HG02678 (cell line): ENCODE measurements around the gene NLRC5.
"Not testable (repeated sequence)": the region's sequence is repeated elsewhere in the genome, so short reads cannot be mapped to it uniquely, and the experiment has no call there.

Experiments used
- ATAC-seq: cut with Tn5 transposase; IDR thresholded peaks from one replicate; pipeline ENCODE4 v1.9.1; 2021; ENCODE audit warnings: mild to moderate bottlenecking, moderate library complexity; ENCODE audit not compliant: unreplicated experiment

Gene NLRC5

DNA sequence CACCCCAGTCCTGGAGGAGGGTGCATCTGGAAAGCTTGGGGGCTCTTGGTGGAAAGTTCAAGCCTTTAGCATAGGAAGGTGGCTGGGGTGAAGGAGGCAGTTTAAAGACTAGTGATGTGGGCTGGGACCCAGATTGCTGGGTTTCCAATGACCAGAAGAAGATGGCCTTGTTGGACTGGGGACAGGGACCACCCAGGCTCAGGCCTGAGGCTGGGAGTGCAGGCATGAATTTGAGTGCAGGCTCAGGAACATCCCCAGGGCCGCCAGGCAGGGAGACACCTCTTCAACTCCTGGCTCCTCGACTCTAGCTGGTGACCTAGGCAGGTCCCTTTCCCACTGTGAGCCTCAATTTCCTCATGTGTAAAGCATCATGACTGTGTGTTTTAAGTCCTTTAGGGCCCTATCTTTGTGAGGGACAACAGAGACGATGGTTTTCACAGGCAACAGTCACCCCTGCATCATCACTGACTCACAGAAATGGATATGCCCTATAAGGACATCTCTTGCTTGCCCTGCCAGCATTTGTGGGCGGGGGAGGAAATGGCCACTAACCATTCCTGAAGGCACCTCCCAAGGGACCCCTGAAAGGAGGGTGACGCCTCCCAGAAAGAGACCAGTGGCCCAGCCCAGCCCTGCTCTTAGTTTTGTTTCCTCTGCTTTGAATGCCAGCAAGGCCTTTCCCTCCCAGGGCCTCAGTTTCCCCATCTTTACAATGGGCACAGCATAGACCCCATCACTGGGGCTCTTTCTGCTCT is 11.1 kb downstream of the NLRC5 start:
- ATAC-seq = no peak

DNA sequence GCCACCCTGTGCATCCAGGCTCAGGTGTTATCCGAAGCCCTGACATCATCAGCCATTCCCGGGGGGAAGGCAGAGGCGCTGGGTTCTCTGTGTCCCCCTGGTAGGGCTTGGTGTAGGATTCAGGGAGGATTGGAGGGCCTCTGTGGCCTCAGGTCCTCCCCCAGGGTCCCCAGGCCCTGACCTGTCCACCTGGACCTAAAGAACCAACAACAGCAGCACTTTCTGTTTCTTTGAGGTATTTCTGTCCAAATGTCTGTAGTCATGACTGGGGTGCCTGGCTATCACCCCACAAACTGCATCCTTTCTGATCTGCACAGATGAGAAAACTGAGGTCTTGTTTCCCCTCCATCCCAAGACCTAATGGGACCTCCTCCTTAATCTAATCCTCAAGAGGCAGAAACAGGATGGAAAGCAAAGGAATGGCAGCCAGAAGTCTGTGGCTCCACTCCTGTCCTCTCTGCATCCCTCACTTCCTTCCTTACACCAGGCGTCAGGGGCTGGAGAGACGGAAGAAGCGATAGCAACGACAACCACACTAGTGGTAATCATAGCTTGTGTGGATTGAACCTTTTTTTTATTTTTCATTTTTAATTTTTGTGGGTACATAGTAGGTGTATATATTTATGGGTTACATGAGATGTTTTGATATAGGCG is 11.8 kb downstream of the NLRC5 start:
- no peak for ATAC-seq

DNA sequence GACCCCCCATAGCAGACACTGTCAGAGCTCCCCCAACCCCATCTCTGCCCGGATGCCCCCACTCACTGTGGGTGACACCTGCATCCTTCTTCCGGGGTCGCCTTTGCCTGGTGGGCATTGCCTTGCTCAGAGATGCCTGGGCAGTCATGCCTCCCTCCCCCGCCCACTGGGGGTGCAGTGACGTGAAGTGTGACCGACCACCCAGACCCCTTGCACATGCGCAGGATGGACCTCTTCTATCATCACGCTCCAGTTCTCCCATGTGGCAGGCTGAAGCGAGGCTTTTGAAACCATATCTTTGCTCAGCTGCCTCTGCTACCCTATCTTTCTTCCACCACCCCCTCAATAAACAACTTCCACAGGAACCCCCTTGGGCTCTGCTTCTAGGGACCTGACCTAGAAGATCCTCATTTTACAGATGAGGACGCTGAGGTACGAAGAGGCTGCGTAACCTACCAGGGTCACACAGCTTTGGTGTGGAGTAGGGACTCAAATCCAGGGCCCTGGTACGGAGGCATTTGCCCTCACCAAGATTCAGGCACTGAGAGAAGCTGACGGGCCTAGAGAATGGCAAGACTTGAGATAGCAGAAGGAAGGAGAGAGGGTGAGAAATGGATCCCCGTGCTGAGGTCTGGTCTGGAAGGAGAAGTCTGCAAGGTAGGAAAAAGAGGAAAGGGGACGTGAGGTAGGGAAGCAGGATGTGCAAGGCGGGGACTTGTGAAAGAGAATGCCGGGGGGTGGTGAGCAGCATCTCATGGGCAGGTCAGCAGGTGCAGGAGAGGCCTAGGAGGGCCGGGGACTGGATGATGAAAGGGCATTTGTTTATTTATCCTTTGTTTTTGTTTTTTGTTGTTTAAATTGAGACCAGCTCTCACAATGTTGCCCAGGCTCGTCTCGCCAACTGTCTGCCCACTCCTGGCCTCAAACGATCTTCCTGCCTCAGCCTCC is 14.4 kb downstream of the NLRC5 start:
- ATAC-seq = no peak

DNA sequence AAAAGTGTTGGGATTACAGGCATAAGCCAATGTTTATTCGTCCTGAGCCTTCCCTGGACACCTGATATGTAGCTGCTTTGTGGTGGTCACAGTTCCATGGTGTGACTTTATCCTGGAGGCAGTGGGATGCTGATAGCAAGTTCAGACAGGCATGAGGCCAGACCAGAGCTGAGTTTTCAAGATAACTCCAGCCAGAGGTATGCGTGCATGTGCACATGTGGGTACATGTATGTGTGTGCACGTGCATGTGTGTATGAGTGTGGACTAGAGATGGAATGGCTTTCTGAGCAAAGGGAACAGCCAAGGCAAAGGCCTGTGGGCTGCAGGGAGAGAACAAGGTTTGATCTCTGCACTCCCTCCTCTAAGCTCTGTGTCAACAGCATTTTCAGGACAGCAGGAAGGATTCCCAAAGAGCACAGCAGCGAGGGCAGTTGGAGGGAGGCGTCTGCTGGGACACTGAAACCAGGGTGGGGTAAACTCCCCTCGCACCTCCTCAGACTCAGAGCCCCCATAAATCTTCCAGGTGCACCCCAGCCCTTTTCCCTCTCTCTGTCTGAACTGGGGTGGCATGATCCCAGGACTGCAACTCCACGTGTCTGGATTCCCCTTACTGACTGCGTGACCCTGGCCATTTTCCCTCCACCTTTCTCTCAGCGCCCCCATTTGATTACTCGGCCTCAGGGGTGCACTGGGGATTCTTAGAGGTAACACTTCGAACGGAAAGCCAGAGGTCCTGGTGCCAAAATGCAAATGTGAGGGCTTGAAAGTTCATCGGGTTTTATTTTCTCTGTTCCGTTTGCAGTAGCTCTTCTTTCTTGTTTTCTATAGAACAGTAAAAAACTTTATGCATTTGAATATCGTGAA is 15.3 kb downstream of the NLRC5 start:
- ATAC-seq = no peak

DNA sequence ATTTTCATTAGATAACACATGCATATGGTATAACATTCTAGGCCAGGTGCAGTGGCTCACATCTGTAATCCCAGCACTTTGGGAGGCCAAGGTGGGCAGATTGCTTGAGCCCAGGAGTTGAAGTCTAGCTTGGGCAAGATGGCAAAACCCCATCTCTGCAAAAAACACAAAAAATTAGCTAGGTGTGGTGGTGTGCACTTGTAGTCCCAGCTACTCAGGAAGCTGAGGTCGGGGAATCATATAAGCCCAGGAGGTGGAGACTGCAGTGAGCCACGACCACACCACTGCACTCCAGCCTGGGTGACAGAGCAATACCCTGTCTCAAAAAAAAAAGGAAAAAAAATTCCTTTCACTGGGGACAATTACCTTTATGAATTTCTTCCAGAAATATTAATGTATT is 16.2 kb downstream of the NLRC5 start:
- not testable (repeated sequence) for ATAC-seq

DNA sequence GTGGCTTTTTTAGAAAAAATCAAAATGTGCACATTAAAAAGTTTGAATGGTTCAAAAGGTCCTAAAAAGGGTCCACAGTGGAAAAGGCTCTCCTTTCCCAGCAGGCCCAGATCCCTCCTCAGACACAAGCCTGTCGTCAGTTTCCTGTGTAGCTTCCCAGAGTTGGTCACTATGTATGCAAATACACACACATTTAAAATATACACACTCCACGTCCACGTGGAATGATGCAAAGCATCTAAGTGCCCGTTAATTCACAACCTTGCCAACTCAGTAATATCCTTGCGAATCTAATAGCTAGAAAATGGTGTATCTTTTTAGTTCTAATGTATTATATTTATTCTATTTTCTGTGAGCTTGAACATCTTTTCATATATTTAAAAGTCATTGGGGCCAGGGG is 17.7 kb downstream of the NLRC5 start:
- no peak for ATAC-seq

DNA sequence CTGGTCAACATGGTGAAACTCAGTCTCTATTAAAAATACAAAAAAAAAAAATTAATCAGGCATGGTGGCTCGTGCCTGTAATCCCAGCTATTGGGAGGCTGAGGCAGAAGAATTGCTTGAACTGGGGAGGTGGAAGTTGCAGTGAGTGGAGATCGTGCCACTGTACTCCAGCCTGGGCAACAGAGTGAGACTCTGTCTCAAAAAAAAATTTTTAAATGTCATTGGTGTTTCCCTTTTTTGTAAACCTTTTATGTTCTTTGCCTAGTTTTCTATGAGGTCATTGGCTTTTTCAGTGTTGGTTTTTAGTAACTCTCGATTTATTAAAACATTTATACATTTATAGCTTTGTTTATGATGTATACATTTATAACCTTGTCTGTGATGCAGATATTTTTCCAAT is 18.2 kb downstream of the NLRC5 start:
- no peak for ATAC-seq

DNA sequence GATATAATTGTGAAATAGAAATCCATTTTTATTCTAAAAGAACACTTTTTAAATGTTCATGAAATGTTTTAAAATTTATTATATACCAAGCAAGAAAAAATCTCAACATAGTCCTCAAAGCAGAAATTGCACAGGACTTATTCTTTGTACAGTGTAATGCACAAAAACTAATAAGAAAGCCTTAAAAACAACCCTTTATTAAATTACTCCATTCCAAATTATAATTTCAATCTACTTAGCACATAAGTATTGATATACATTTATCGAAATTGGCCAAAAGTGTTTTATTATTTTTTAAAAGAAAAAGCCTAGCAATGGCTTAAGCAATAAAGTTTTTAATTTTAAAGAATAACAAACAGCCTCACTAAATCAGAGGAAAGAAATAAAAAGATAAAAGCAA is 19.1 kb downstream of the NLRC5 start:
- no peak for ATAC-seq

DNA sequence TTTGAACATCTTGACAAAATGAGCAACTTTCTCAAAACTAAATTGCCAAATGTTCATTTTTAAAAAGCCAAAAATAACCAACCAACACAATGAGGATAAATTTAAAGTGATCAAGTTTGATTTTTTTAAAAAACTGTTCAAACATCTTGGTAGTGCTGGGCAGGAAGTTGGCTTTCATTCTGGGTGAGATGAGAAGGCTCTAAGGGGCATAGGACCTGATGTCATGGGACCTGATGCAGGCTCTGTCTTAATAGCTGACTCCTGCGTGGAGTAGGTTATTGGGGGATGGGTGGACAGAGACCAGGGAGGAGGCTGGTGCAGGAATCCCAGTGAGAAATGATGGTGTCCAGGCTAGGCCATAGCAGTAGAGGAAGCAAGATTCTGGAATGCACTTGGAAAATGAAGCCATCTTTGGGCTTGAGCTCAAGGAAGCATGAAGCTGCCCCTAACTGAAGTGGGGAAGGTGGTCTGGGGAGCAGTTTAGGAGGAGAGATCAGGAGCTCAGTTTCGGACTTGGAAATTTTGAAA is 20.4 kb downstream of the NLRC5 start:
- ATAC-seq = no peak

DNA sequence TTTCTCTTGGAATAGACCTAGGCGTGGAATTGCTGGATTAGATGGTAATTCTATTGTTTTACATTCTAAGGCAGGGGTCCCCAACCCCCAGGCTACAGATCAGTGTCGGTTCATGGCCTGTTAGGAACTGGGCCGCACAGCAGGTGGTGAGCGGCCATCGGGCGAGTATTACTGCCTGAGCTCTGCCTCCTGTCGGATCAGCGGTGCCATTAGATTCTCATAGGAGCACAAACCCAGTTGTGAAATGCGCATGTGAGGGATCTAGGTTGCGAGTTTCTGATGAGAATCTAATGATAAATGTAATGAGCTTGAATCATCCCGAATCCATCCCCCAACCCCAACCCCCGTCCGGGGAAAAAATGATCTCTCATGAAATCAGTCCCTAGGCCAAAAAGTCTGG is 23.0 kb downstream of the NLRC5 start:
- ATAC-seq = no peak

DNA sequence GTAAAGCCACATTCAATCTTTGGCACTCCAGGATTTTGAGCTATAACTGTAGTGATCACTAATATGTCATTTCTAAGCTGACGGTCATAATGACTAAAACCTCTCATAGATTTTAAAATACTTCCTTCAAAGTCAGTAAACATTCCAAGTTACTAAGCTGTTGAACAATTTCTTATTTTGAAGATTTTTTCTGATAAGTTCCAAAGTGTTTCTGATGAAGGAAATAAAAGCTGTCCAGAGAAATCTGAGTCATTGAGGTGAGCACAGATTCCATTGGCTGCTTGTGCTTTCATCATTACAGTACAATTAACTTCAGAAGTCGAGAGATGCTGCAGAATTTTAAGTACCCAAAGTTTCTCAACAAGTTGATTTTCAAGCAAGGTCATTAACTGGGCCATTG is 23.9 kb downstream of the NLRC5 start:
- ATAC-seq = no peak

DNA sequence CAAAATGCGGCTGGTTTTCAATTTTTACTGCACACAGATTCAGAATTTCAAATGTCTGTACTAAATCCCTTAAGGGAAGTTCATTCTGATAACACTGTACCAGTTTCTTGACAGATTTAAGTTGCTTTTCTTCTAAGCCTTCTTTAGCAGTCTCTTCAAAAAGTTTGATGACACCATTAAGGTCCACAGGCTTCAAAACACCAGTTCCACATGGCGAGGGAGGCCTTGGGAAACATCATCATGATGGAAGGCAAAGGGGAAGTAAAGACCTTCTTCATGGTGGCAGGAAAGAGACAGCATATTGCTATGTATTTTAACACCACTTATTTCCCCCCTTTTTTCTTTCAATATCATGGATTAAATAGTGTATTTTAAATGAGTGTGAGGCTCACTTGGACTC is 24.5 kb downstream of the NLRC5 start:
- no peak for ATAC-seq

DNA sequence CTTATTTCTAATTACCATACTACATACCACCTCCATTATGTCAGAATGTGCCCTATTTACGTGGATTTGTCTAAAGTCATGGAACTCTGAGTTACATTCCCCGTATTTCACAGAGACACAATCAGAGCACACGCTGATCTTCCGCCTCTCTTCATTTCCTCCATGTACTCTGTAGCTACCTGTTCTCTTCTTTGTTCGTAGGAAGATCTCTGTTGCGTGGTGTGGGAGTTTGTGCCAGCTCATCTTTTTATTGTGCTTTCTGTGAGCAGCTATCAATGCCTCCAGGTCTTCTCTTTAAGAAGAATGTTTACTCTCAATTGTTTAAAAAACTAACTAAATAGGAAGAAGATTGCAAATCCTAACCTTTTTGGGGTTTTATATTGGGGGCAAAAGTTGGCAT is 26.9 kb downstream of the NLRC5 start:
- ATAC-seq = no peak

DNA sequence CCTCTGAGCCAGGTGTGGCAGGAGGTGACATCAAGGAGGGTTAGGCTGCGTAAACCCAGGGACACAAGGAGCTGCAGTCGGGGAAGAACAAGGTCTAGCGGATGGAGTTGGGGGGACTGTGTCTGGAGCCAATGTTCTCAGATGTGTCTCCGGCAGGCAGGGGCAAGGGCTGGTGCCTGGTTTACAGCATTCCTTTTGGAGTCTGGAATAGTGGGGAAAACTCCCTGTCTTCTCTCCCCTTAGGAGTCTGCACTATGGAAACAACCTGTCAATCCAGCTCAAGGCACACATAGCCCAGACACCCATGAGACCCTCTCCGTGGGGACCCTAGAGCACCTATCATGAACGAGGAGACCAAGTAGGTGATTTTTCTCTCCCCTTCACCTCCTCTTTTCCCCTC is 27.5 kb downstream of the NLRC5 start:
- no peak for ATAC-seq

DNA sequence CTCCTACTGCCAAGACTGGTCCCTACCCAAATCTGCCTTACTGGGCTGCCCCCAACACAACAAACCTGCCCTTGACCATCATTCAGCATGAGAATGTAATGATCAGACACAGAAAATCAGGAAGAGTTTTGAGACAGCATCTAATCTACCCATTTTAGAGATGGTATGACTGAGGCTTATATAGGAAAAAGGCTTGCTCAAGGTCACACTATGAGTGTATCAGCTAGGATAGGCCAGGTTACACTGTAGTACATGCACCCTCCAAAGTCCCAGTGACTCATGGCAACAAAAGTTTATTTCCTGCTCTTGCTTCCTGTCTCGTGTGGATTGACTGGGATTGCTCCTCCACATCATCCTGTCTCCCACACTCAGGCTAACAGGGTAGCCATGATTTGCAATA is 27.9 kb downstream of the NLRC5 start:
- ATAC-seq = no peak

DNA sequence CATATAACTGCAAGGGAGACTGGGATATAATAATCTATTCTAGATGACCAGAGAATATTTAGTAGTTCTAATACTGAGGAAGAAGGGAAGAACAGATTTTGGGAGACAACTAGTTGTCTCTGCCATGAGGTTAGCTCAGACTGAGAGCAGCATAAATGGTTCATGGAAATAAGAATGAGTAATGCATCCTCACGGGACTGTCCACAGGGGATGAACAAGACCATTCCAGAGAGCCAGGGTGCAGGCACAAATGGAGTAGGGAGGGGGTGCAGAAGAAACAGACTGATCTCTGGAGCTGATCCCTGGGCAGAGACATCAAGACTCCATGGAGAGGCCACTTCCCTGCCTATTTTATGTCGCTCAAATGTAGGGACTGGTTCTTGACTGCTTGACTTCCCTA is 30.4 kb downstream of the NLRC5 start:
- ATAC-seq = no peak

DNA sequence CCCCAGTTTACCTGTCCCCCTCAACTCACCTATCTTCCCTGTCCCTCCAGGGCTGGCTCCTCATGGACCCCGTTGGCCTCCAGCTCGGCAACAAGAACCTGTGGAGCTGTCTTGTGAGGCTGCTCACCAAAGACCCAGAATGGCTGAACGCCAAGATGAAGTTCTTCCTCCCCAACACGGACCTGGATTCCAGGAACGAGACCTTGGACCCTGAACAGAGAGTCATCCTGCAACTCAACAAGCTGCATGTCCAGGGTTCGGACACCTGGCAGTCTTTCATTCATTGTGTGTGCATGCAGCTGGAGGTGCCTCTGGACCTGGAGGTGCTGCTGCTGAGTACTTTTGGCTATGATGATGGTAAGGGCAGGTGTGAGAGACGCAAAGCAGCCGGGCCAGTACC is 31.3 kb downstream of the NLRC5 start:
- ATAC-seq = no peak

DNA sequence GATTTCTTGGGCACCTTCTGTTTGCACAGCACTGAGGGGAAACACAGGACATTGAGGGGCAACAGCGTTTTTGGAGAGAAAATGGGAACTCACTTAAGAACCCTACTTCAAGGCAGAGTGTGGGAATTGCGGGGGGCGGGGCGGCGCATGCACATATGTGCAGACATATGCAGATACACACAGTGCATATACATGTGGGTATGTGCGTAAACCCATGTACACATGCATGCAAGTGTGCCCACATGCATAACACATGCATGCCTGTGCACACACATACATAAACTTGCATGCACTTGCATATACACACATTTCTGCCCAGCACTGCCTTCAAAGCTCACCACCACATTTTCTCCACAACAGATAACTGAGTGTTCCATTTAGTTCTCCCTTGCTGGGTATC is 32.4 kb downstream of the NLRC5 start:
- ATAC-seq = no peak

DNA sequence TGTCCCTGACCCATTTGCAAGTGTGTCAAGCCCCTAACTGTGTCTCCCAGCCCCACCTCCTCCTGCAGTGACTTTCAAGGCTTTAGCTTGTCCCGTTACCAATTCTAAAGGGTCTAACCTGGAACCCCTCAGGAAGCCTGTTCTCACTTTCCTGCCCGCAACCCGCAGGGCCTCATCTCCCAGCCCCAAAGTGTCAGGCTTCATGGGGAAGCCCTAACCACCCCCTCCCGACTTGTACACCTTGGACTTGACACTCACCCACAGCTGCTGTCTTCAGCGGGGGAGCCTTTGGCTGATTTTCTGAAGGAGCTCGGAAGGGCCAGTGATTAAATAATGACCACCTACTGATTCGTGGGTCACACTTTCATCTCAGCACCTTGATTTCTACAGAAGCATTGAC is 33.1 kb downstream of the NLRC5 start:
- ATAC-seq = no peak

DNA sequence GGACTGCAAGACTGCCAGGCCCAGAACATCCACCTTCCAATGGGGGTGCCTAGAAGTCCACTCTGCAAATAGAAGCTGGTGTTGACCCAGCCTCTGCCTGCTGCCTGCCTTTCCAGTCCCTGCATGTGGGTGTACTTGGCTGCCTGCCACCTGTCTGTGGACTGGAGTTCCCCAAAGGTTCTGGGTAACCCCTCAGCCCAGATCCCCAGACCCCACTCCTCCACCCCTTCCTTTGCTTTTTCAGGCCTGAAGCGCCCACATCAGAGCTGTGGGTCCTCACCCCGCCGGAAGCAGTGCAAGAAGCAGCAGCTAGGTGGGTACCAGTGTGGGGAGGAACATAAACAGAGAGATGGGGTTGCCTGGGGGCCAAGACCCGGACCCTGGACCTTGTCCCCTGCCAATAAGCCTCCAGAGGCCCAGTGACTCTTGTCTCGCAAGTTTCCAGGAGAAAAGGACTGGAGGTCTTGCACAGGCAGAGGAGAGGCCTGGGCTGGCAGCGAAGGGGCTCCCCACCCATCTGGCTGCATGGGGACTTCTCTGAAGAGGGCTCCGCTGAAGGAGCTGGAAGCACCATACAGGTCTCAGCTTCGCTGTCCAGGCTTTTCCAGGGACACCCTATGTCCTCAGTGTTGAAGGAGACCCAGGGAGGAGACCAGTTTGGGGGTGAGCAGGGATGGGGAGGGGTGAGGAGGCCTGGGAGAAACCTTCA is 34.3 kb downstream of the NLRC5 start:
- no peak for ATAC-seq
